C4-2B (cell line): ENCODE results near the gene HMG20B.

Experiments
- CTCF ChIP-seq: fragments of 450-650 bp; conservative IDR thresholded peaks from 2 replicates; pipeline ENCODE4 v1.5.1; 2017; ENCODE audit warnings: mild to moderate bottlenecking
- ZFX ChIP-seq: fragments of 450-650 bp; IDR thresholded peaks from 2 replicates; pipeline ENCODE4 v1.6.1; 2017

GRCh38 chr19:3623716-3624115 lies 51.0 kb downstream of the HMG20B start:
- no peak for TF ChIP-seq CTCF
- TF ChIP-seq ZFX, result no peak
